ENCODE data around the gene EXOSC3.

GRCh38 chr9:37801959-37802711, 17.3 kb upstream of the EXOSC3 start:
- TF ChIP-seq CTCF (IDR thresholded peaks at IDR 0.05), result no peak
- TF ChIP-seq POLR2A (IDR thresholded peaks at IDR 0.05), result no peak
- TF ChIP-seq POLR2AphosphoS5 (IDR thresholded peaks at IDR 0.05; ENCODE audit: insufficient read depth in 1 of 2, low read depth in 1 of 2), result no peak
